GM23248 (cell line): ENCODE measurements around the gene ABCA12.

Experiments used
- EZH2 ChIP-seq: fragments of 200-600 bp; sonication (generic); IDR thresholded peaks from 2 replicates; pipeline ENCODE4 v1.6.1; 2018; ENCODE audit warnings: antibody characterized with exemption, mild to moderate bottlenecking; ENCODE audit not compliant: insufficient read depth, poor library complexity, severe bottlenecking
- EZH2phosphoT487 ChIP-seq: fragments of 200-600 bp; sonication (generic); IDR thresholded peaks from 2 replicates; pipeline ENCODE4 v1.6.1; 2018; ENCODE audit warnings: antibody characterized with exemption, moderate library complexity, mild to moderate bottlenecking, low read depth; ENCODE audit not compliant: insufficient read depth

DNA sequence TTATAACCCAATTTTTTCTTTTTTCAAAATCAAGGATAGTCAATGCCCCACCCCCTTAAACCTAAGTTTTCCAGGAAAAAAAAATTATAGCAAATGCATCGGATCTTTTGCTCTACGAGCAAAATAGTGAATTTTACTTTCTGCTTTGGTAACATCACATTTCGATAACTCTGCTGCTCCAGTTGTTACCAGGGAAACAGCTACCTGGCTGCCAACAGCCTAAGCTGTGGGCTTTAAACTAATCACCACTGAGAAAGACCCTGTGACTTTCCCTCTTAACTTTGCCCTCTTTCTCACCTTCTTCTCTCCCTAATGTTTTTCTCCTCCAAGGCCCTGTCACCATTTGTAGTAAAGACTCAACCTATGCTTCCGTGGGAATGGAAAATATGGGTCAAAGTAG lies 145.5 kb downstream of the ABCA12 start:
- TF ChIP-seq EZH2 (no peak), EZH2phosphoT487 (no peak)
